Measurements from ENCODE around the gene CTSZ. TPM values are rescaled to one million over a fixed set of nuclear protein-coding genes. Genes with fewer than 3 reads are reported as not detected.
A peak's percentile ranks its signal among the peaks of the same experiment; 100 is the strongest.

Gene CTSZ
- total and polyA plus RNA-seq, 2 of the 4 experiments (the other 2 are of a cell fraction): 46.1 to 88.5 TPM

DNA sequence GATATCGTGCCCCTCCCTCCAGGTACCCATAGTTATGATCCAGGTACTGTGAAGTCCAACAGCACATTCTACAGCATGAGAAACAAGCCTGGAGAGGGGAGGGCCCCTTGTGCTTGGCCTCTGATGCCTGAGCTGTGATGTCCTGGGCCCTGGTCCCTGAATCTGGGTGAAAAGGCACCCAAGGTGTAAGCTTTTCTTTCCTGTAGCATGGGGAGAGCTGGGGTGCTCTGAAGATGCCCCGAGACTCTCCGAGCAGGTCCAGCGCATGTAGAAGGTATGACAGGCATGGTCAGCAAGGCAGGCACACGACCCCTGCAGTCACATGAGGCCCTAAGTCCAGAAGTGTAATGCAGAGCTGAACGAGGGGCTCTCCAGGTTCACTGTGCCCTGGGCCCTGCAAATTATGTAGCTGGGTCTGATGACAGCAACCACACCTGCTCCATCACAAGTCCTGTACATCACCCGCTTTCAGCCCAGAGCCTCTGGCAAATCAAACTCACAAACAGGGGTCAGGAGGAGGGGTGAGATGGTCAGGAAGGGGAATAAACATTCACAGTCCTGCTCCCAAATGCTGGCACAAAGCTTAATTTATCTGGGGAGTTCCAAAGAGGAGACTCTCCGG lies 1.8 kb upstream of the CTSZ start:
- H3K56ac ChIP-seq (ENCODE audit: extremely low read depth, insufficient read depth, low read length): no peak overlapping the region
- TF ChIP-seq MAZ (IDR thresholded peaks at IDR 0.05; ENCODE audit: borderline replicate concordance, low read depth, low read length) (no peak), RAD21 (IDR thresholded peaks at IDR 0.05; ENCODE audit: low read length) (no peak), RCOR1 (IDR thresholded peaks at IDR 0.05; ENCODE audit: insufficient replicate concordance, low read length) (no peak)
- TF ChIP-seq, protein P1, sequence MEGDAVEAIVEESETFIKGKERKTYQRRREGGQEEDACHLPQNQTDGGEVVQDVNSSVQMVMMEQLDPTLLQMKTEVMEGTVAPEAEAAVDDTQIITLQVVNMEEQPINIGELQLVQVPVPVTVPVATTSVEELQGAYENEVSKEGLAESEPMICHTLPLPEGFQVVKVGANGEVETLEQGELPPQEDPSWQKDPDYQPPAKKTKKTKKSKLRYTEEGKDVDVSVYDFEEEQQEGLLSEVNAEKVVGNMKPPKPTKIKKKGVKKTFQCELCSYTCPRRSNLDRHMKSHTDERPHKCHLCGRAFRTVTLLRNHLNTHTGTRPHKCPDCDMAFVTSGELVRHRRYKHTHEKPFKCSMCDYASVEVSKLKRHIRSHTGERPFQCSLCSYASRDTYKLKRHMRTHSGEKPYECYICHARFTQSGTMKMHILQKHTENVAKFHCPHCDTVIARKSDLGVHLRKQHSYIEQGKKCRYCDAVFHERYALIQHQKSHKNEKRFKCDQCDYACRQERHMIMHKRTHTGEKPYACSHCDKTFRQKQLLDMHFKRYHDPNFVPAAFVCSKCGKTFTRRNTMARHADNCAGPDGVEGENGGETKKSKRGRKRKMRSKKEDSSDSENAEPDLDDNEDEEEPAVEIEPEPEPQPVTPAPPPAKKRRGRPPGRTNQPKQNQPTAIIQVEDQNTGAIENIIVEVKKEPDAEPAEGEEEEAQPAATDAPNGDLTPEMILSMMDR (conservative IDR thresholded peaks at IDR 0.05; ENCODE audit: low read depth, low read length): no peak
- TF ChIP-seq, protein P2, sequence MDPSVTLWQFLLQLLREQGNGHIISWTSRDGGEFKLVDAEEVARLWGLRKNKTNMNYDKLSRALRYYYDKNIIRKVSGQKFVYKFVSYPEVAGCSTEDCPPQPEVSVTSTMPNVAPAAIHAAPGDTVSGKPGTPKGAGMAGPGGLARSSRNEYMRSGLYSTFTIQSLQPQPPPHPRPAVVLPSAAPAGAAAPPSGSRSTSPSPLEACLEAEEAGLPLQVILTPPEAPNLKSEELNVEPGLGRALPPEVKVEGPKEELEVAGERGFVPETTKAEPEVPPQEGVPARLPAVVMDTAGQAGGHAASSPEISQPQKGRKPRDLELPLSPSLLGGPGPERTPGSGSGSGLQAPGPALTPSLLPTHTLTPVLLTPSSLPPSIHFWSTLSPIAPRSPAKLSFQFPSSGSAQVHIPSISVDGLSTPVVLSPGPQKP (IDR thresholded peaks at IDR 0.05; ENCODE audit: borderline replicate concordance, low read depth, low read length): no peak
- peaks cover 20% of the 10 kb centered on the region for H3K4me1 ChIP-seq (ENCODE audit: control insufficient read depth, insufficient read depth, low read length)
- no peak overlapping the region for H4K5ac ChIP-seq (ENCODE audit: low read depth, low read length)
- H4K20me1 ChIP-seq (ENCODE audit: insufficient read depth, low read length): no peaks in the 10 kb centered on the region
- no peak overlapping the region for H3K4me3 ChIP-seq (ENCODE audit: insufficient read depth, low read depth, low read length)
- H3K9me3 ChIP-seq (ENCODE audit: control insufficient read depth, insufficient read depth, low read length): no peaks in the 10 kb centered on the region
- H3K4ac ChIP-seq (ENCODE audit: low read depth, low read length): no peak overlapping the region
- dilution Hi-C loops (cut with HindIII; ENCODE audit: low sequenced_read_pairs, unreplicated experiment): no loop called here
- no peak overlapping the region for H3K27ac ChIP-seq (ENCODE audit: insufficient read depth, low read length)
- H2AK9ac ChIP-seq (replicated peaks; ENCODE audit: low read depth, low read length, poor library complexity): no peak overlapping the region
- no peak overlapping the region for H2BK5ac ChIP-seq (ENCODE audit: low read depth, low read length, poor library complexity, severe bottlenecking)
- no peak overlapping the region for H2AFZ ChIP-seq (replicated peaks; ENCODE audit: low read length, poor library complexity)
- H2BK20ac ChIP-seq (ENCODE audit: low read depth, low read length): no peak overlapping the region
- no peak overlapping the region for H3K9ac ChIP-seq (ENCODE audit: low read depth, low read length)
- DNase-seq (no peak), ATAC-seq (ENCODE audit: low read depth) (no peak)
- 0 out of 2 replicates have a peak overlapping the region, but pooled peaks have one; percentile 3 for H2AK5ac ChIP-seq (ENCODE audit: low read depth, low read length)
- H4K8ac ChIP-seq (ENCODE audit: low read depth in 2 of 2, low read length in 2 of 2): no peak overlapping the region
- H3K23ac ChIP-seq (ENCODE audit: low read depth, low read length): no peak overlapping the region
- WGBS, 2 experiments (ENCODE audit: extremely low coverage in 2 of 2, insufficient read length in 1 of 2): 40% methylated on average over 1 of the region's 8 CpGs; no CpG with 5 or more reads in 1 of the 2 experiments
- BruUV-seq (replicated peaks): no TSS peak
- intact Hi-C loops (cut with micrococcal nuclease): no loop called here
- H4K91ac ChIP-seq (ENCODE audit: insufficient read depth, low read depth, low read length): no peak overlapping the region
- peaks cover 16% of the 10 kb centered on the region for H3K9me1 ChIP-seq (ENCODE audit: insufficient read depth, low read length)
- H3K14ac ChIP-seq (replicated peaks; ENCODE audit: low read depth, low read length): no peak overlapping the region
- no peak overlapping the region for H2BK120ac ChIP-seq (ENCODE audit: low read depth, low read length)
- no peak overlapping the region for H3K4me2 ChIP-seq (ENCODE audit: low read depth, low read length)
- no peaks in the 10 kb centered on the region for H3K27me3 ChIP-seq (ENCODE audit: control insufficient read depth, insufficient read depth, low read length)
- H2BK15ac ChIP-seq (ENCODE audit: low read depth, low read length): no peak overlapping the region
- no peaks in the 10 kb centered on the region for H3K36me3 ChIP-seq (ENCODE audit: control insufficient read depth, insufficient read depth, low read length)
- in situ Hi-C loops (cut with MboI; ENCODE audit: low sequenced_read_pairs): no loop called here
- no peak overlapping the region for H3K18ac ChIP-seq (ENCODE audit: low read depth, low read length)
- ChIA-PET CTCF (no interaction called here), POLR2A (ENCODE audit: unreplicated experiment) (interaction anchor here (0.6 kb wide), 1 partner anchor 18 kb away, joined by 4 read pairs; no protein-coding TSS in a partner anchor)
- peaks cover 10 to 26% of the 10 kb centered on the region in 2 experiments; a peak in 2 of 4 replicates for H3K79me1 ChIP-seq (ENCODE audit: low read depth in 1 of 2, low read length in 2 of 2)

All from IMR-90 (cell line).